H9 (cell line): Measurements from ENCODE around the gene NKAIN2. TPM values are rescaled to one million over a fixed set of nuclear protein-coding genes. Genes with fewer than 3 reads are reported as not detected.
"Not testable (repeated sequence)": the region's sequence is repeated elsewhere in the genome, so short reads cannot be mapped to it uniquely, and the experiment has no call there.

Experiments used
- DNase-seq: peaks from one replicate; pipeline ENCODE4 v3.0.0-alpha.2; 2017
- H2AFZ ChIP-seq: one replicate; pipeline ENCODE4 v1.6.1; 2013; ENCODE audit warnings: mild to moderate bottlenecking, low read length, control low read depth, moderate library complexity
- H2AK5ac ChIP-seq: 2 replicates; pipeline ENCODE4 v1.6.1; 2013; ENCODE audit warnings: low read length, control low read depth, mixed read lengths; ENCODE audit not compliant: insufficient read length
- H2BK120ac ChIP-seq: one replicate; pipeline ENCODE4 v1.6.1; 2013; ENCODE audit warnings: low read depth, mild to moderate bottlenecking, low read length, control low read depth, inconsistent platforms; ENCODE audit not compliant: poor library complexity, severe bottlenecking
- H2BK12ac ChIP-seq: 2 replicates; pipeline ENCODE4 v1.6.1; 2013; ENCODE audit warnings: low read length, control low read depth, mixed read lengths, low read depth; ENCODE audit not compliant: insufficient read length
- H2BK15ac ChIP-seq: 2 replicates; pipeline ENCODE4 v1.6.1; 2013; ENCODE audit warnings: low read depth, low read length, control low read depth
- H2BK20ac ChIP-seq: one replicate; pipeline ENCODE4 v1.6.1; 2013; ENCODE audit warnings: low read depth, mild to moderate bottlenecking, low read length, control low read depth, inconsistent platforms; ENCODE audit not compliant: poor library complexity, severe bottlenecking
- H2BK5ac ChIP-seq: 2 replicates; pipeline ENCODE4 v1.6.1; 2013; ENCODE audit warnings: low read length, control low read depth, mixed read lengths; ENCODE audit not compliant: insufficient read length
- H3K14ac ChIP-seq: 2 replicates; pipeline ENCODE4 v1.6.1; 2013; ENCODE audit warnings: low read length, control low read depth; ENCODE audit not compliant: insufficient read depth
- H3K18ac ChIP-seq: 2 replicates; pipeline ENCODE4 v1.6.1; 2013; ENCODE audit warnings: low read depth, mild to moderate bottlenecking, mixed read lengths, low read length, control low read depth; ENCODE audit not compliant: insufficient read length
- H3K23ac ChIP-seq: 2 replicates; pipeline ENCODE4 v1.6.1; 2013; ENCODE audit warnings: low read length, control low read depth, mixed read lengths, low read depth; ENCODE audit not compliant: insufficient read length
- H3K23me2 ChIP-seq: 2 replicates; pipeline ENCODE4 v1.6.1; 2013; ENCODE audit warnings: low read depth, mild to moderate bottlenecking, mixed read lengths, low read length, control low read depth; ENCODE audit not compliant: insufficient read length, poor library complexity, severe bottlenecking
- H3K27ac ChIP-seq: 2 replicates; pipeline ENCODE4 v1.5.1; 2013; ENCODE audit warnings: low read length, control low read depth, mixed read lengths, low read depth; ENCODE audit not compliant: insufficient read length
- H3K27me3 ChIP-seq: 2 replicates; pipeline ENCODE4 v1.6.1; 2013; ENCODE audit warnings: low read length, control low read depth, inconsistent platforms; ENCODE audit not compliant: insufficient read depth
- H3K4ac ChIP-seq: 2 replicates; pipeline ENCODE4 v1.6.1; 2013; ENCODE audit warnings: low read depth, mild to moderate bottlenecking, control low read depth, inconsistent platforms, low read length, moderate library complexity
- H3K4me1 ChIP-seq: 2 replicates; pipeline ENCODE4 v1.6.1; 2013; ENCODE audit warnings: low read length, control low read depth, inconsistent platforms; ENCODE audit not compliant: insufficient read depth
- H3K4me2 ChIP-seq: 2 replicates; pipeline ENCODE4 v1.6.1; 2013; ENCODE audit warnings: low read length, control low read depth, mixed read lengths; ENCODE audit not compliant: insufficient read length, insufficient read depth
- H3K56ac ChIP-seq: 2 replicates; pipeline ENCODE4 v1.6.1; 2013; ENCODE audit warnings: low read depth, mild to moderate bottlenecking, mixed read lengths, low read length, control low read depth; ENCODE audit not compliant: insufficient read length
- H3K79me1 ChIP-seq: 2 replicates; pipeline ENCODE4 v1.6.1; 2013; ENCODE audit warnings: low read depth, mild to moderate bottlenecking, moderate library complexity, low read length, control low read depth, inconsistent platforms; ENCODE audit not compliant: insufficient read depth, poor library complexity, severe bottlenecking
- H3K79me2 ChIP-seq: 2 replicates; pipeline ENCODE4 v1.6.1; 2013; ENCODE audit warnings: low read length, control low read depth, inconsistent platforms; ENCODE audit not compliant: insufficient read depth
- H3K9ac ChIP-seq: 2 replicates; pipeline ENCODE4 v1.6.1; 2013; ENCODE audit warnings: low read length, control low read depth, mixed read lengths; ENCODE audit not compliant: insufficient read length; ENCODE audit errors: extremely low read depth
- H3K9me3 ChIP-seq: one replicate; pipeline ENCODE4 v1.6.1; 2013; ENCODE audit warnings: low read depth, low read length, inconsistent platforms; ENCODE audit not compliant: control insufficient read depth
- H3T11ph ChIP-seq: one replicate; pipeline ENCODE4 v1.6.1; 2013; ENCODE audit warnings: mild to moderate bottlenecking, low read length, control low read depth, inconsistent platforms
- H4K20me1 ChIP-seq: one replicate; pipeline ENCODE4 v1.6.1; 2013; ENCODE audit not compliant: control insufficient read depth, insufficient read length, insufficient read depth
- H4K5ac ChIP-seq: 2 replicates; pipeline ENCODE4 v1.6.1; 2013; ENCODE audit warnings: low read depth, mild to moderate bottlenecking, mixed read lengths, low read length, control low read depth; ENCODE audit not compliant: insufficient read length
- H4K8ac ChIP-seq: replicated peaks from 2 replicates; pipeline ENCODE4 v1.6.1; 2013; ENCODE audit warnings: low read length, control low read depth, mixed read lengths, low read depth; ENCODE audit not compliant: insufficient read length
- H4K91ac ChIP-seq: 2 replicates; pipeline ENCODE4 v1.6.1; 2013; ENCODE audit warnings: low read depth, mild to moderate bottlenecking, moderate library complexity, mixed read lengths, low read length, control low read depth; ENCODE audit not compliant: insufficient read length
- H3K27ac Mint-ChIP-seq, 3 experiments: 2 replicates in 2 of 3; 3 replicates in 1 of 3; pipeline ENCODE4 v1.8.0; 2020 to 2021; ENCODE audit warnings: mixed read lengths in 3 of 3, mild to moderate bottlenecking in 1 of 3, moderate library complexity in 1 of 3
- H3K27me3 Mint-ChIP-seq: 2 replicates; pipeline ENCODE4 v1.8.0; 2021; ENCODE audit warnings: low read depth, mild to moderate bottlenecking, moderate library complexity, mixed read lengths
- H3K36me3 Mint-ChIP-seq, 3 experiments: 2 replicates in 2 of 3; 3 replicates in 1 of 3; pipeline ENCODE4 v1.8.0; 2020 to 2021; ENCODE audit warnings: low read depth in 3 of 3, mixed read lengths in 3 of 3; ENCODE audit not compliant: insufficient read depth in 1 of 3
- H3K4me1 Mint-ChIP-seq, 2 experiments: 2 replicates each; pipeline ENCODE4 v1.8.0; 2020; ENCODE audit warnings: mixed read lengths in 2 of 2
- H3K4me3 Mint-ChIP-seq, 2 experiments: 2 replicates in 1 of 2; 3 replicates in 1 of 2; pipeline ENCODE4 v1.8.0; 2020 to 2021; ENCODE audit warnings: mild to moderate bottlenecking in 2 of 2, mixed read lengths in 2 of 2, moderate library complexity in 1 of 2
- H3K9me3 Mint-ChIP-seq, 2 experiments: 2 replicates in 1 of 2; 3 replicates in 1 of 2; pipeline ENCODE4 v1.8.0; 2020; ENCODE audit warnings: mild to moderate bottlenecking in 2 of 2, mixed read lengths in 2 of 2, moderate library complexity in 1 of 2
- WGBS: extraction: QIAGEN DNeasy Blood & Tissue Kit; methylation state at CpG from one replicate; pipeline ENCODE4 v1.1.7; 2013; ENCODE audit warnings: missing lambda C conversion rate, low lambda C conversion rate, mixed read lengths; ENCODE audit not compliant: insufficient read length; ENCODE audit errors: extremely low coverage; 5-methylcytosine and 5-hydroxymethylcytosine counted together
- total RNA-seq: library from RNA; stranded (reverse); gene quantifications from 2 replicates; pipeline ENCODE4 v1.2.1, GENCODE V29; 2021

NKAIN2 gene
- total RNA-seq, 1 experiment from 2014 or later = 0.17 TPM

DNA sequence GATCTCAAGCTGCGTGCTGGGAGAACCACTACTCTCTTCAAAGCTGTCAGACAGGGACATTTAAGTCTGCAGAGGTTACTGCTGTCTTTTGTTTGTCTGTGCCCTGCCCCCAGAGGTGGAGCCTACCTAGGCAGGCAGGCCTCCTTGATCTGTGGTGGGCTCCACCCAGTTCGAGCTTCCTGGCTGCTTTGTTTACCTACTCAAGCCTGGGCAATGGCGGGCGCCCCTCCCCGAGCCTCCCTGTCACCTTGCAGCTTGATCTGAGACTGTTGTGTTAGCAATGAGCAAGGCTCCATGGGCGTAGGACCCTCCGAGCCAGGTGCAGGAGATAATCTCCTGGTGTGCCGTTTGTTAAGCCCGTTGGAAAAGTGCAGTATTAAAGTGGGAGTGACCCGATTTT lies 609.0 kb downstream of the NKAIN2 start:
- not testable (repeated sequence) for H2AFZ ChIP-seq

More for the DNA sequence above, 609.0 kb downstream of the NKAIN2 start:
- peaks cover 22 to 25% of the 10 kb centered on the region in 2 experiments for H3K9me3 Mint-ChIP-seq
- not testable (repeated sequence) for H3K4me3 Mint-ChIP-seq, H3K27me3 Mint-ChIP-seq, H3K4ac ChIP-seq, H2AK5ac ChIP-seq, H3K18ac ChIP-seq, H3K79me2 ChIP-seq, H3K23ac ChIP-seq, H4K20me1 ChIP-seq, H2BK12ac ChIP-seq, H3K4me2 ChIP-seq, H3K27ac Mint-ChIP-seq, H4K8ac ChIP-seq, H3K14ac ChIP-seq, H3K79me1 ChIP-seq, H3K9ac ChIP-seq, H3T11ph ChIP-seq, H3K9me3 ChIP-seq, H2BK15ac ChIP-seq, H2BK5ac ChIP-seq, H3K27me3 ChIP-seq, H3K27ac ChIP-seq, H2BK20ac ChIP-seq, H3K23me2 ChIP-seq, H4K91ac ChIP-seq, H3K56ac ChIP-seq, H3K4me1 ChIP-seq, H4K5ac ChIP-seq, H3K4me1 Mint-ChIP-seq, H2BK120ac ChIP-seq, DNase-seq
- H3K36me3 Mint-ChIP-seq = peaks cover 16 to 19% (median 16%) of the 10 kb centered on the region in 3 experiments
- WGBS = no CpG with 5 or more reads among the region's 10 CpGs
